Suprapubic skin (tissue), 4 donors: ENCODE data around the gene BLCAP. TPM values are rescaled to one million over a fixed set of nuclear protein-coding genes. Genes with fewer than 3 reads are reported as not detected.
A peak's percentile ranks its signal among the peaks of the same experiment; 100 is the strongest.
"Not testable (repeated sequence)": the region's sequence is repeated elsewhere in the genome, so short reads cannot be mapped to it uniquely, and the experiment has no call there.

Experiments
- DNase-seq, 2 donors: peaks; one replicate each; pipeline ENCODE4 v3.0.0-alpha.2; 2019; ENCODE audit warnings: low spot score in 2 of 2
- H3K27ac ChIP-seq: fragments of 200-600 bp; sonication (generic); one replicate; pipeline ENCODE4 v1.5.1; 2019
- H3K27me3 ChIP-seq: fragments of 200-600 bp; sonication (generic); one replicate; pipeline ENCODE4 v1.5.1; 2019
- H3K36me3 ChIP-seq: fragments of 200-600 bp; sonication (generic); one replicate; pipeline ENCODE4 v1.5.1; 2019
- H3K4me1 ChIP-seq: fragments of 200-600 bp; sonication (generic); one replicate; pipeline ENCODE4 v1.5.1; 2019
- H3K4me3 ChIP-seq: fragments of 200-600 bp; sonication (generic); one replicate; pipeline ENCODE4 v1.5.1; 2019; ENCODE audit warnings: mild to moderate bottlenecking
- H3K9me3 ChIP-seq: fragments of 200-600 bp; sonication (generic); one replicate; pipeline ENCODE4 v1.5.1; 2019
- EP300 ChIP-seq: sonication (generic); formaldehyde crosslinking; IDR thresholded peaks from one replicate; pipeline ENCODE4 v1.6.1; 2017; ENCODE audit warnings: antibody characterized with exemption
- POLR2A ChIP-seq, 2 donors: fragments of 450-650 bp; IDR thresholded peaks; one replicate each; pipeline ENCODE4 v1.6.1; 2017; ENCODE audit warnings: antibody characterized with exemption in 2 of 2, mild to moderate bottlenecking in 2 of 2, moderate library complexity in 2 of 2
- POLR2AphosphoS5 ChIP-seq, 3 donors: sonication (generic); formaldehyde crosslinking; IDR thresholded peaks; one replicate each; pipeline ENCODE4 v1.6.1; 2017; ENCODE audit warnings: antibody characterized with exemption in 3 of 3
- WGBS: methylation state at CpG from one replicate; pipeline ENCODE4 v1.1.5; 2018; 5-methylcytosine and 5-hydroxymethylcytosine counted together
- total RNA-seq, 4 donors: library from RNA; depleted of rRNA; stranded (reverse); fragments of >200 nt; gene quantifications; one replicate each; pipeline ENCODE4 v1.1.0, GENCODE V29; 2016
- TF ChIP-seq, protein P1 (sequence below), 2 donors: fragments of 200-600 bp in 1 of 2; fragments of 450-650 bp in 1 of 2; sonication (generic) in 1 of 2; IDR thresholded peaks; one replicate each; pipeline ENCODE4 v1.5.1; 2016 to 2019; ENCODE audit warnings: antibody characterized with exemption in 2 of 2, mild to moderate bottlenecking in 1 of 2, moderate library complexity in 1 of 2

BLCAP gene
- total RNA-seq, 4 donors from 2014 or later: 126 to 198 (median 136) TPM

DNA sequence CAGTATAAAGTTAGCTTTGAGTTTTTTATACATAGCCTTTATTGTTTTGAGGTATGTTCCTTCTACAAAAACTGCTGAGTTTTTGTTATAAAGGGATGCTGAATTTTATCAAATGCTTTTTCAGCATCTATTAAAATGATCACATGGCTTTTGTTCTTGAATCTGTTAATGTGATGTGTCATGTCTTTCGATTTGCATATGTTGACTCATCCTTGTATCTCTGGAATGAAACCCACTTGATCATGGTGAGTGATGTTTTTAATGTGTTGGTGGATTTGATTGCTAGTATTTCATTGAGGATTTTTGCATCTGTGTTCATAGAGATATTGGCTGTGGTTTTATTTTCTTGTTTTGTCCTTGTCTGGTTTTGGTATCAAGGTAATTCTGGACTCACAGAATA lies 24.7 kb upstream of the BLCAP start:
- TF ChIP-seq, protein P1, sequence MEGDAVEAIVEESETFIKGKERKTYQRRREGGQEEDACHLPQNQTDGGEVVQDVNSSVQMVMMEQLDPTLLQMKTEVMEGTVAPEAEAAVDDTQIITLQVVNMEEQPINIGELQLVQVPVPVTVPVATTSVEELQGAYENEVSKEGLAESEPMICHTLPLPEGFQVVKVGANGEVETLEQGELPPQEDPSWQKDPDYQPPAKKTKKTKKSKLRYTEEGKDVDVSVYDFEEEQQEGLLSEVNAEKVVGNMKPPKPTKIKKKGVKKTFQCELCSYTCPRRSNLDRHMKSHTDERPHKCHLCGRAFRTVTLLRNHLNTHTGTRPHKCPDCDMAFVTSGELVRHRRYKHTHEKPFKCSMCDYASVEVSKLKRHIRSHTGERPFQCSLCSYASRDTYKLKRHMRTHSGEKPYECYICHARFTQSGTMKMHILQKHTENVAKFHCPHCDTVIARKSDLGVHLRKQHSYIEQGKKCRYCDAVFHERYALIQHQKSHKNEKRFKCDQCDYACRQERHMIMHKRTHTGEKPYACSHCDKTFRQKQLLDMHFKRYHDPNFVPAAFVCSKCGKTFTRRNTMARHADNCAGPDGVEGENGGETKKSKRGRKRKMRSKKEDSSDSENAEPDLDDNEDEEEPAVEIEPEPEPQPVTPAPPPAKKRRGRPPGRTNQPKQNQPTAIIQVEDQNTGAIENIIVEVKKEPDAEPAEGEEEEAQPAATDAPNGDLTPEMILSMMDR (IDR thresholded peaks at IDR 0.05): no peak
- no peak for TF ChIP-seq EP300
- TF ChIP-seq POLR2A (IDR thresholded peaks at IDR 0.05): no peak
- no peak for TF ChIP-seq POLR2AphosphoS5 (IDR thresholded peaks at IDR 0.05)
- H3K36me3 ChIP-seq: no peaks in the 10 kb centered on the region
- no peak overlapping the region for H3K27ac ChIP-seq
- H3K4me1 ChIP-seq: no peaks in the 10 kb centered on the region
- H3K4me3 ChIP-seq: no peak overlapping the region
- 21% methylated on average over 1 of the region's 1 CpG for WGBS
- no peaks in the 10 kb centered on the region for H3K27me3 ChIP-seq
- H3K9me3 ChIP-seq: no peaks in the 10 kb centered on the region
- no peak for DNase-seq

DNA sequence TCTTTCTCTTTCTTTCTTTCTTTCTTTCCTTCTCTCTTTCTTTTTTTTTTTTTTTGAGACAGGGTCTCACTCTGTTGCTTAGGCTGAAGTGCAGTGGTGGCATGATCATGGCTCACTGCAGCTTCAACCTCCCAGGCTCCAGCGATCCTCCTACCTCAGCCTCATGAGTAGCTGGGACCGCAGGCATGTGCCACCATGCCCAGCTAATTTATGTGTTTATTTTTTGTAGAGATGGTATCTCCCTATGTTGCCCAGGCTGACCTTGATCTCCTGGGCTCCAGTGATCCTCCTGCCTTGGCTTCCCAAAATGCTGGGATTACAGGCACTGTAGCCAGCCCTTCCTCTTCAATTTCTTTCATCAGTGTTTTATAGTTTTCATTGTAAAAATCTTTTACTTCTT lies 24.0 kb upstream of the BLCAP start:
- 96% methylated on average over 2 of the region's 2 CpGs for WGBS
- H3K27ac ChIP-seq, H3K36me3 ChIP-seq, H3K4me3 ChIP-seq, H3K4me1 ChIP-seq, H3K9me3 ChIP-seq, H3K27me3 ChIP-seq: not testable (repeated sequence)
- peak in 1 of 2 donors; percentile 4 for DNase-seq

DNA sequence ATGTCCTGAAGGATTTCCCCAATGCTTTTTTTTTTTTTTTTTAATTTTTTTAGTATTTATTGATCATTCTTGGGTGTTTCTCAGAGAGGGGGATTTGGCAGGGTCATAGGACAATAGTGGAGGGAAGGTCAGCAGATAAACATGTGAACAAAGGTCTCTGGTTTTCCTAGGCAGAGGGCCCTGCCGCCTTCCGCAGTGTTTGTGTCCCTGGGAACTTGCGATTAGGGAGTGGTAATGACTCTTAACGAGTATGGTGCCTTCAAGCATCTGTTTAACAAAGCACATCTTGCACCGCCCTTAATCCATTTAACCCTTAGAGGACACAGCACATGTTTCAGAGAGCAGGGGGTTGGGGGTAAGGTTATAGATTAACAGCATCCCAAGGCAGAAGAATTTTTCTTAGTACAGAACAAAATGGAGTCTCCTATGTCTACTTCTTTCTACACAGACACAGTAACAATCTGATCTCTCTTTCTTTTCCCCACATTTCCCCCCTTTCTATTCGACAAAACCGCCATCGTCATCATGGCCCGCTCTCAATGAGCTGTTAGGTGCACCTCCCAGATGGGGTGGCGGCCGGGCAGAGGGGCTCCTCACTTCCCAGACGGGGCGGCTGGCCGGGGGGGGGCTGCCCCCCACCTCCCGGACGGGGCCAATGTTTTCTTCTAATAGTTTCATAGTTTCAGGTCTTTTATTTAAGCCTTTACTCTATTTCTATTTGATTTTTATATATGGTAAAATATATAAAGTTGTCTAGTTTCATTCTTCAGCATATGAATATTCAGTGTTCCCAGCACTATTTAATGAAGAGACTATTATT lies 22.6 kb upstream of the BLCAP start:
- peak in 1 of 2 donors; percentile 13 for DNase-seq
- H3K9me3 ChIP-seq, H3K4me3 ChIP-seq, H3K36me3 ChIP-seq, H3K27ac ChIP-seq, H3K27me3 ChIP-seq, H3K4me1 ChIP-seq: not testable (repeated sequence)
- WGBS: 66% methylated on average over 16 of the region's 16 CpGs

DNA sequence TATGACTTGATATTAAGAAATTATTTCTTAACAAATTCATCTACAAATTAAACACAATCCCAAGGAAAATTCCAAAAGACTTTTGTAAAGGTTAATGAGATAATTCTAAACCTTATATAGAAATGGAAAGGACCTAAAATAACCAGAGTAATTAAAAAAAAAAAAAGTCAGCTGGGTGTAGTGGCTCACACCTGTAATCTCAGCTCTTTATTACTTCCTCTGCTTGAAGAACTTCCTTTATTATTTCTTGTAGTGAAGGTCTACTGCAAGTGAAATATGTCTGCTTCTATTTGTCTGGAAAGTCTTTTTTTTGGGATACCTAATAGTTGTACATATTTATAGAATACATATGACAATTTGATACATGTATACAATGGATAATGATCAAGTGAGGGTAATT lies 20.2 kb upstream of the BLCAP start:
- Histone ChIP-seq H3K36me3 (no peaks in the 10 kb centered on the region), H3K27me3 (no peaks in the 10 kb centered on the region), H3K4me1 (no peaks in the 10 kb centered on the region), H3K4me3 (no peak overlapping the region), H3K9me3 (no peaks in the 10 kb centered on the region), H3K27ac (no peak overlapping the region)
- no peak for DNase-seq
- TF ChIP-seq POLR2AphosphoS5 (IDR thresholded peaks at IDR 0.05): no peak
- no peak for TF ChIP-seq EP300
- TF ChIP-seq POLR2A (IDR thresholded peaks at IDR 0.05): no peak
- TF ChIP-seq, protein P1 (IDR thresholded peaks at IDR 0.05): no peak

DNA sequence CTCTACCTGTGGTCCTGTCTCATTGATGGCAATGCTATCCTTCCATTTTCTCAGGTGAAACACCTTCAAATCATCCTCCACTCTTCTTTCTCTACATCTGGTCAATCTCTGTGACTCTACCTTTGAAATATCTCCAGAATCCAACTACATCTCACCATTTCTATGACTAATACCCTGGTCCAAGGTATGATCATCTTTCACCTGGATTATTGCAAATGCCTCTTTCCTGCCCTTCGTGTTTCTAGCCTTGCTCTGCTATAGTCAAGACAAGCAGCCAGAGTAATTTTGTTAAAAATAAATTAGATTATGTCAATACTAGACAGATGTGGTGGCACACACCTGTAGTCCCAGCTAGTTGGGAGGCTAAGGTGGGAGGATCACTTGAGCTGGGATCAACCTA lies 17.8 kb upstream of the BLCAP start:
- Histone ChIP-seq H3K4me3 (no peak overlapping the region), H3K27ac (no peak overlapping the region), H3K27me3 (no peaks in the 10 kb centered on the region), H3K4me1 (no peaks in the 10 kb centered on the region), H3K36me3 (no peaks in the 10 kb centered on the region), H3K9me3 (no peaks in the 10 kb centered on the region)
- TF ChIP-seq POLR2AphosphoS5 (IDR thresholded peaks at IDR 0.05) (no peak), POLR2A (IDR thresholded peaks at IDR 0.05) (no peak), EP300 (no peak)
- TF ChIP-seq, protein P1 (IDR thresholded peaks at IDR 0.05): no peak
- WGBS: 85% methylated on average over 1 of the region's 1 CpG
- DNase-seq: peak in 1 of 2 donors; percentile 9

DNA sequence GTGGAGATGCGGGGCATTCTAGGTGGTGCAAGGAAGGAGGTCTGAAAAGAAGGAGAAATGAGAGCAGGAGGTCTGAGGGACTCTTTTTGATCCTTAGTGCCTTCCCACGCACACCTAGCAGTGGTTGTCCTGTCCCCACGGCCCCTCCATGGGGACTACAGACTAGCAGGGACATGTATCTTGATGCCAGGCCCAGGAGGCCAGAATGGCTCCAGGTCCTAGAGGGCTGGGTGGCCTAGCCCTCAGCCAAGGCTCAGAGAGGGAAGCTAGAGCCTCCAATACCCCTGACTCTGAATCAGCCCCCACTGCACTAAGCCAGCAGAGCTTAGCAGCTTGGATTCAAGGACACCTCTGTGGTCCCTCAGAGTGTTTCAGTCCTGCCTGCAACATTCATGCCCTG lies 16.7 kb upstream of the BLCAP start:
- H3K36me3 ChIP-seq: no peaks in the 10 kb centered on the region
- H3K9me3 ChIP-seq: no peaks in the 10 kb centered on the region
- H3K4me1 ChIP-seq: no peaks in the 10 kb centered on the region
- no peak overlapping the region for H3K4me3 ChIP-seq
- no peaks in the 10 kb centered on the region for H3K27me3 ChIP-seq
- DNase-seq: peak in 1 of 2 donors; percentile 11
- H3K27ac ChIP-seq: no peak overlapping the region
- 56% methylated on average over 3 of the region's 3 CpGs for whole genome bisulfite sequencing
- TF ChIP-seq, protein P1 (IDR thresholded peaks at IDR 0.05): no peak
